K562 (cell line): ENCODE measurements around the gene PPM1M. TPM values are rescaled to one million over a fixed set of nuclear protein-coding genes. Genes with fewer than 3 reads are reported as not detected.

Experiments used
- BRF1 ChIP-seq: IDR thresholded peaks from 3 replicates; pipeline ENCODE4 v1.6.1; 2011; ENCODE audit warnings: borderline replicate concordance, mild to moderate bottlenecking; ENCODE audit not compliant: insufficient read length; ENCODE audit errors: extremely low read depth
- CREM ChIP-seq: IDR thresholded peaks from 2 replicates; pipeline ENCODE4 v1.6.1; 2014; ENCODE audit warnings: antibody characterized with exemption, low read depth
- DDX20 ChIP-seq: fragments of 450-650 bp; IDR thresholded peaks from 2 replicates; pipeline ENCODE4 v1.6.1; 2016; ENCODE audit warnings: missing genetic modification characterization, low read depth, mild to moderate bottlenecking, missing compliant biosample characterization, moderate library complexity
- E2F1 ChIP-seq: sonication (generic); formaldehyde crosslinking; IDR thresholded peaks from 2 replicates; pipeline ENCODE4 v1.8.1; 2023; ENCODE audit warnings: mild to moderate bottlenecking, missing genetic modification reagents, moderate library complexity
- E2F4 ChIP-seq: sonication (generic); formaldehyde crosslinking; IDR thresholded peaks from 2 replicates; pipeline ENCODE4 v1.8.0; 2022; ENCODE audit warnings: mild to moderate bottlenecking, low read depth, missing genetic modification reagents
- IRF9 ChIP-seq: fragments of 450-650 bp; IDR thresholded peaks from 2 replicates; pipeline ENCODE4 v1.6.1; 2016; ENCODE audit warnings: missing biosample characterization, missing genetic modification characterization
- KLF16 ChIP-seq: IDR thresholded peaks from 2 replicates; pipeline ENCODE4 v1.6.1; 2016; ENCODE audit warnings: antibody characterized with exemption
- POLR2AphosphoS5 ChIP-seq: IDR thresholded peaks from 2 replicates; pipeline ENCODE4 v1.6.1; 2011; ENCODE audit warnings: mild to moderate bottlenecking, low read depth, low read length, moderate library complexity; ENCODE audit not compliant: control insufficient read depth, insufficient read depth
- RERE ChIP-seq: sonication (generic); formaldehyde crosslinking; IDR thresholded peaks from 2 replicates; pipeline ENCODE4 v1.8.0; 2023; ENCODE audit warnings: missing genetic modification reagents, mild to moderate bottlenecking, borderline replicate concordance
- SREBF1 ChIP-seq: fragments of 150-350 bp; IDR thresholded peaks from 2 replicates; pipeline ENCODE4 v1.6.1; 2014; ENCODE audit warnings: antibody characterized with exemption, low read depth, low read length, borderline replicate concordance
- SRF ChIP-seq, 2 experiments: fragments of 250-450, 450-650 bp in 1 of 2; sonication (Bioruptor Pico) in 1 of 2; sonication (generic) in 1 of 2; formaldehyde crosslinking; IDR thresholded peaks; 2 replicates each; pipeline versions ENCODE4 v1.5.0 to v1.5.1; 2020 to 2022; ENCODE audit warnings: mild to moderate bottlenecking in 1 of 2, missing genetic modification reagents in 1 of 2
- TCF7 ChIP-seq: sonication (generic); IDR thresholded peaks from 2 replicates; pipeline ENCODE4 v1.6.1; 2016; ENCODE audit warnings: antibody characterized with exemption, borderline replicate concordance
- TRIM24 ChIP-seq, 2 experiments: fragments of 450-650 bp; IDR thresholded peaks; 2 replicates each; pipeline ENCODE4 v1.6.1; 2016
- TRIM28 ChIP-seq: fragments of 450-650 bp; IDR thresholded peaks from 2 replicates; pipeline ENCODE4 v1.6.1; 2017
- ZBTB1 ChIP-seq: sonication (generic); formaldehyde crosslinking; IDR thresholded peaks from 2 replicates; pipeline ENCODE4 v1.8.1; 2023; ENCODE audit warnings: missing genetic modification reagents, low read depth, mild to moderate bottlenecking, borderline replicate concordance
- ZC3H4 ChIP-seq: sonication (generic); formaldehyde crosslinking; IDR thresholded peaks from 2 replicates; pipeline ENCODE4 v1.9.0; 2021; ENCODE audit warnings: missing genetic modification reagents, borderline replicate concordance
- ZNF316 ChIP-seq: fragments of 450-650 bp; IDR thresholded peaks from 2 replicates; pipeline ENCODE4 v1.6.1; 2016
- ZNF449 ChIP-seq: fragments of 250-450 bp; sonication (Bioruptor Pico); IDR thresholded peaks from 2 replicates; pipeline ENCODE4 v1.8.0; 2022; ENCODE audit warnings: moderate library complexity, mild to moderate bottlenecking, inconsistent platforms
- polyA plus RNA-seq, 8 experiments: library from polyadenylated mRNA; depleted of rRNA in 4 of 8; stranded (reverse) in 5 of 8; unstranded in 3 of 8; fragments of >200 nt; fragmentation: Nextera tagmentation in 2 of 8; fragmentation: Illumina TruSeq in 1 of 8; extraction: Ambion mirVana in 2 of 8; extraction: Trizol in 1 of 8; gene quantifications; 2 replicates each; pipeline versions ENCODE4 v1.2.1 to v1.2.3, GENCODE V29; 2011 to 2014; ENCODE audit warnings: inconsistent platforms in 1 of 8, missing spikeins in 1 of 8
- total RNA-seq, 7 experiments: library from RNA; depleted of rRNA in 6 of 7; stranded (reverse); fragments of >200 nt in 6 of 7; fragmentation: Illumina TruSeq in 2 of 7; extraction: Trizol in 2 of 7; gene quantifications; 2 replicates each; pipeline versions ENCODE4 v1.2.1 to v1.2.3, GENCODE V29; 2011 to 2021; ENCODE audit warnings: low replicate concordance in 1 of 7

The PPM1M gene
- total and polyA plus RNA-seq, 9 of the 15 experiments (the other 6 are each of a cell fraction or from before 2014, with no cell fraction given): 1.4 to 9.2 (median 4.4) TPM

- TF ChIP-seq IRF9 (tag) (peak; percentile 79), POLR2AphosphoS5 (no peak), RERE (CRISPR knock-in tag) (no peak), E2F4 (no peak), TRIM28 (no peak), TCF7 (no peak), TRIM24 (IDR thresholded peaks at IDR 0.05) (peak in 1 of 2 experiments; percentile 51; a peak in 1 of 4 replicates), SRF (CRISPR knock-in tag; IDR thresholded peaks at IDR 0.05) (peak in 1 of 2 experiments; percentile 89; a peak in 2 of 4 replicates), ZC3H4 (CRISPR knock-in tag) (no peak), ZBTB1 (CRISPR knock-in tag) (no peak), ZNF316 (no peak), CREM (no peak), BRF1 (no peak), E2F1 (CRISPR knock-in tag) (no peak), SREBF1 (no peak), ZNF449 (CRISPR knock-in tag) (no peak), KLF16 (no peak), DDX20 (tag) (no peak)
Observed at GRCh38 chr3:52210550-52211046, 35.0 kb upstream of the PPM1M start (continued).
